Nephron progenitor cell (in vitro differentiated cells): ENCODE measurements around the gene PPT2.

Source experiments
- DNase-seq: peaks from one replicate; pipeline ENCODE4 v3.0.0; 2021
- H3K27ac Mint-ChIP-seq: 2 replicates; pipeline ENCODE4 v1.8.0; 2021; ENCODE audit warnings: mild to moderate bottlenecking, moderate library complexity, mixed read lengths
- H3K27me3 Mint-ChIP-seq: 2 replicates; pipeline ENCODE4 v1.8.0; 2021; ENCODE audit warnings: mild to moderate bottlenecking, low read depth, mixed read lengths; ENCODE audit not compliant: poor library complexity
- H3K36me3 Mint-ChIP-seq: 2 replicates; pipeline ENCODE4 v1.8.0; 2021; ENCODE audit warnings: low read depth, mixed read lengths
- H3K4me1 Mint-ChIP-seq: 2 replicates; pipeline ENCODE4 v1.8.0; 2021; ENCODE audit warnings: mixed read lengths
- H3K4me3 Mint-ChIP-seq: 2 replicates; pipeline ENCODE4 v1.8.0; 2021; ENCODE audit warnings: mild to moderate bottlenecking, moderate library complexity, mixed read lengths
- H3K9me3 Mint-ChIP-seq: 2 replicates; pipeline ENCODE4 v1.8.0; 2021; ENCODE audit warnings: mild to moderate bottlenecking, moderate library complexity, mixed read lengths
- CTCF ChIP-seq: fragments of 200-600 bp; sonication (generic); IDR thresholded peaks from 2 replicates; pipeline ENCODE4 v1.5.0; 2021; ENCODE audit warnings: antibody characterized with exemption

The PPT2 gene

GRCh38 chr6:32127717-32128592 is 26.0 kb upstream of the PPT2 start, which contains the start of gene ATF6B:
TSS of gene ATF6B (minus strand) at chr6:32128246. CDS start at chr6:32128207, 39 bp downstream.
- Mint-ChIP-seq H3K36me3 (peaks cover 24% of the 10 kb centered on the region), H3K4me1 (peaks cover 52% of the 10 kb centered on the region)
- peak; percentile 94 for DNase-seq

GRCh38 chr6:32128751-32129296 is 25.1 kb upstream of the PPT2 start:
- peaks cover 17% of the 10 kb centered on the region for H3K36me3 Mint-ChIP-seq
- peaks cover 52% of the 10 kb centered on the region for H3K4me1 Mint-ChIP-seq
- DNase-seq, result no peak
- peak overlapping the region; percentile 100 for H3K4me3 Mint-ChIP-seq
- TF ChIP-seq CTCF, result no peak
- H3K27ac Mint-ChIP-seq, result peak overlapping the region; percentile 100
- peaks cover 14% of the 10 kb centered on the region for H3K27me3 Mint-ChIP-seq
- no peaks in the 10 kb centered on the region for H3K9me3 Mint-ChIP-seq

More at GRCh38 chr6:32127717-32128592, 26.0 kb upstream of the PPT2 start, which contains the start of gene ATF6B:
- no peaks in the 10 kb centered on the region for H3K9me3 Mint-ChIP-seq
- H3K27me3 Mint-ChIP-seq, result peaks cover 7% of the 10 kb centered on the region
- no peak for TF ChIP-seq CTCF
- H3K27ac Mint-ChIP-seq, result peak within 1 kb of the TSS; percentile 100
- H3K4me3 Mint-ChIP-seq, result peak within 1 kb of the TSS; percentile 100

- no peak for TF ChIP-seq CTCF
- Mint-ChIP-seq H3K27me3 (peaks cover 21% of the 10 kb centered on the region), H3K27ac (peak overlapping the region; percentile 88), H3K9me3 (no peaks in the 10 kb centered on the region), H3K36me3 (peaks cover 10% of the 10 kb centered on the region), H3K4me1 (peaks cover 52% of the 10 kb centered on the region), H3K4me3 (peak overlapping the region; percentile 97)
- no peak for DNase-seq
These were observed 24.4 kb upstream of the PPT2 start for GRCh38 chr6:32129297-32130088.

GRCh38 chr6:32131439-32131948 is 22.4 kb upstream of the PPT2 start:
- no peak for DNase-seq
- H3K9me3 Mint-ChIP-seq, result no peaks in the 10 kb centered on the region
- H3K36me3 Mint-ChIP-seq, result no peaks in the 10 kb centered on the region
- H3K4me1 Mint-ChIP-seq, result peaks cover 48% of the 10 kb centered on the region
- H3K4me3 Mint-ChIP-seq, result peak overlapping the region; percentile 62
- peaks cover 40% of the 10 kb centered on the region for H3K27me3 Mint-ChIP-seq
- H3K27ac Mint-ChIP-seq, result no peak overlapping the region
- TF ChIP-seq CTCF, result no peak

GRCh38 chr6:32132110-32132509 is 21.8 kb upstream of the PPT2 start:
- Mint-ChIP-seq H3K27ac (no peak overlapping the region), H3K4me3 (peak overlapping the region; percentile 51), H3K4me1 (peaks cover 42% of the 10 kb centered on the region), H3K36me3 (no peaks in the 10 kb centered on the region), H3K27me3 (peaks cover 40% of the 10 kb centered on the region), H3K9me3 (no peaks in the 10 kb centered on the region)
- no peak for DNase-seq
- no peak for TF ChIP-seq CTCF
